HEK293 (cell line): Measurements from ENCODE around the gene ZDHHC24.
"Not testable (repeated sequence)": the region's sequence is repeated elsewhere in the genome, so short reads cannot be mapped to it uniquely, and the experiment has no call there.

Source experiments
- CTCF ChIA-PET: fragments of 350-600 bp; formaldehyde crosslinking; extraction: SDS; loops from one replicate; lab custom pipeline; 2021; ENCODE audit warnings: antibody characterized with exemption; lab: Yijun Ruan, JAX
- POLR2A ChIA-PET: fragments of 300-600 bp; formaldehyde crosslinking; extraction: SDS; loops from one replicate; lab custom pipeline; 2020; ENCODE audit warnings: antibody characterized with exemption, inconsistent platforms; lab: Yijun Ruan, JAX
- H3K27ac ChIP-seq: fragments of 200-500 bp; sonication (Bioruptor generic); 2 replicates; pipeline ENCODE4 v1.5.1; 2014; ENCODE audit warnings: low read depth, low read length, control low read depth, inconsistent platforms; ENCODE audit errors: extremely low read depth
- H3K36me3 ChIP-seq, 2 experiments: fragments of 200-500 bp in 1 of 2; sonication (Bioruptor generic) in 1 of 2; 1 replicate in 1 of 2; 2 replicates in 1 of 2; pipeline ENCODE4 v1.5.1; 2014 to 2017; ENCODE audit warnings: inconsistent platforms in 2 of 2, low read length in 2 of 2; ENCODE audit not compliant: control insufficient read depth in 2 of 2, insufficient read depth in 1 of 2
- H3K4me1 ChIP-seq: fragments of 200-500 bp; sonication (Bioruptor generic); 2 replicates; pipeline ENCODE4 v1.5.1; 2014; ENCODE audit warnings: mild to moderate bottlenecking, low read length, inconsistent platforms; ENCODE audit not compliant: control insufficient read depth, insufficient read depth
- H3K4me3 ChIP-seq: 2 replicates; pipeline ENCODE4 v1.5.1; 2011; ENCODE audit warnings: low read depth, mild to moderate bottlenecking, control low read depth, low read length, moderate library complexity
- H3K9me3 ChIP-seq: fragments of 200-500 bp; sonication (Bioruptor generic); 2 replicates; pipeline ENCODE4 v1.5.1; 2014; ENCODE audit warnings: low read depth, low read length, inconsistent platforms; ENCODE audit not compliant: control insufficient read depth, insufficient read depth
- OSR2 ChIP-seq: fragments of 450-650 bp; formaldehyde crosslinking; IDR thresholded peaks from 2 replicates; pipeline ENCODE4 v1.5.1; 2016; ENCODE audit warnings: missing biosample characterization, missing genetic modification characterization
- SETDB1 ChIP-seq: IDR thresholded peaks from one replicate; pipeline ENCODE4 v1.6.1; 2017; ENCODE audit warnings: mild to moderate bottlenecking, low read length, moderate library complexity, mixed read lengths; ENCODE audit not compliant: insufficient read length
- ZNF121 ChIP-seq: fragments of 450-650 bp; formaldehyde crosslinking; IDR thresholded peaks from 2 replicates; pipeline ENCODE4 v1.5.1; 2016; ENCODE audit warnings: missing biosample characterization, missing genetic modification characterization
- ZNF169 ChIP-seq: fragments of 450-650 bp; formaldehyde crosslinking; IDR thresholded peaks from 2 replicates; pipeline ENCODE4 v1.5.1; 2016; ENCODE audit warnings: missing biosample characterization, missing genetic modification characterization
- ZNF18 ChIP-seq: fragments of 450-650 bp; formaldehyde crosslinking; IDR thresholded peaks from 2 replicates; pipeline ENCODE4 v1.5.1; 2016; ENCODE audit warnings: missing biosample characterization, missing genetic modification characterization
- ZNF248 ChIP-seq: fragments of 450-650 bp; formaldehyde crosslinking; IDR thresholded peaks from 2 replicates; pipeline ENCODE4 v1.5.1; 2017; ENCODE audit warnings: missing biosample characterization, missing genetic modification characterization
- ZNF266 ChIP-seq: fragments of 450-650 bp; formaldehyde crosslinking; IDR thresholded peaks from 2 replicates; pipeline ENCODE4 v1.5.1; 2016; ENCODE audit warnings: missing biosample characterization, missing genetic modification characterization, low read depth
- ZNF292 ChIP-seq: fragments of 450-650 bp; formaldehyde crosslinking; IDR thresholded peaks from 2 replicates; pipeline ENCODE4 v1.5.1; 2016; ENCODE audit warnings: low read depth, missing biosample characterization, missing genetic modification characterization, borderline replicate concordance
- ZNF350 ChIP-seq: fragments of 450-650 bp; formaldehyde crosslinking; IDR thresholded peaks from 2 replicates; pipeline ENCODE4 v1.5.0; 2017; ENCODE audit warnings: missing biosample characterization, mild to moderate bottlenecking, missing genetic modification characterization
- ZNF501 ChIP-seq: fragments of 450-650 bp; formaldehyde crosslinking; IDR thresholded peaks from 2 replicates; pipeline ENCODE4 v1.5.1; 2016; ENCODE audit warnings: missing biosample characterization, missing genetic modification characterization
- ZNF518A ChIP-seq: fragments of 450-650 bp; formaldehyde crosslinking; conservative IDR thresholded peaks from 2 replicates; pipeline ENCODE4 v1.5.1; 2016; ENCODE audit warnings: low read depth, missing biosample characterization, missing genetic modification characterization
- ZNF585B ChIP-seq: fragments of 450-650 bp; formaldehyde crosslinking; IDR thresholded peaks from 2 replicates; pipeline ENCODE4 v1.5.1; 2016; ENCODE audit warnings: missing biosample characterization, missing genetic modification characterization
- ZNF670 ChIP-seq: fragments of 450-650 bp; formaldehyde crosslinking; IDR thresholded peaks from 2 replicates; pipeline ENCODE4 v1.5.1; 2016; ENCODE audit warnings: missing biosample characterization, missing genetic modification characterization, low read depth

ZDHHC24 gene

GRCh38 chr11:66586136-66586535 lies 40.3 kb upstream of the ZDHHC24 start:
- ChIA-PET CTCF (interaction anchor here (1.1 kb wide), 1 partner anchor 8 kb away, joined by 3 read pairs; no protein-coding TSS in a partner anchor), POLR2A (interaction anchor here (1.2 kb wide), 1 partner anchor 31 kb away, joined by 3 read pairs; no protein-coding TSS in a partner anchor)
- no peaks in the 10 kb centered on the region for H3K4me1 ChIP-seq

GRCh38 chr11:66585447-66585846 lies 39.6 kb upstream of the ZDHHC24 start:
- H3K36me3 ChIP-seq, POLR2A ChIA-PET, H3K4me3 ChIP-seq, H3K9me3 ChIP-seq, H3K4me1 ChIP-seq, CTCF ChIA-PET, H3K27ac ChIP-seq: not testable (repeated sequence)
- TF ChIP-seq ZNF121 (tag by site-specific recombination) = 0 out of 2 replicates have a peak, but pooled peaks have one; percentile 21

More at GRCh38 chr11:66586136-66586535, 40.3 kb upstream of the ZDHHC24 start:
- Histone ChIP-seq H3K27ac (no peak overlapping the region), H3K9me3 (no peaks in the 10 kb centered on the region), H3K4me3 (no peak overlapping the region), H3K36me3 (no peaks in the 10 kb centered on the region)
- TF ChIP-seq OSR2 (tag by site-specific recombination) (no peak), ZNF18 (tag by site-specific recombination) (no peak), ZNF670 (tag by site-specific recombination) (no peak), ZNF169 (tag by site-specific recombination) (no peak), ZNF585B (tag by site-specific recombination) (no peak), ZNF501 (tag by site-specific recombination) (no peak), ZNF266 (no peak), ZNF350 (no peak), ZNF292 (no peak)

- H3K4me1 ChIP-seq, H3K4me3 ChIP-seq, H3K36me3 ChIP-seq: not testable (repeated sequence)
- peak; percentile 68 for TF ChIP-seq SETDB1
- TF ChIP-seq, all 188 proteins: peak for 1; not testable (repeated sequence) for 187
- H3K9me3 ChIP-seq, CTCF ChIA-PET, H3K27ac ChIP-seq: not testable (repeated sequence)
- POLR2A ChIA-PET = interaction anchor here (0.8 kb wide), 1 partner anchor 95 kb away, joined by 8 read pairs; the partner anchor contains the start of gene RBM4B
These were observed 36.8 kb upstream of the ZDHHC24 start for GRCh38 chr11:66582565-66583147.

GRCh38 chr11:66581261-66581660 lies 35.4 kb upstream of the ZDHHC24 start:
- ChIA-PET CTCF (interaction anchor here (1.0 to 6.0 kb wide), 3 partner anchors 10 to 98 kb away, joined by 4 to 81 read pairs (median 49); partner anchors contain the start of genes CCDC87, CCS, RBM4 and RBM4B), POLR2A (interaction anchor here (0.7 to 0.9 kb wide), 2 partner anchors 66 to 97 kb away, joined by 3 read pairs; no protein-coding TSS in a partner anchor)
- H3K4me1 ChIP-seq = no peaks in the 10 kb centered on the region
- no peaks in the 10 kb centered on the region for H3K36me3 ChIP-seq
- no peaks in the 10 kb centered on the region for H3K9me3 ChIP-seq
- H3K27ac ChIP-seq = no peak overlapping the region
- TF ChIP-seq ZNF518A (tag by site-specific recombination) (no peak), ZNF248 (tag by site-specific recombination) (no peak)
- H3K4me3 ChIP-seq = no peak overlapping the region
